Ammon's horn (tissue), 1 donor: ENCODE results near the gene VILL.
"Not testable (repeated sequence)": the region's sequence is repeated elsewhere in the genome, so short reads cannot be mapped to it uniquely, and the experiment has no call there.

Experiments
- DNase-seq: peaks from one replicate; pipeline ENCODE4 v3.0.0-alpha.2; 2016; ENCODE audit warnings: low spot score

Gene VILL

GRCh38 chr3:38017445-38018295 is 27.1 kb downstream of the VILL start:
- DNase-seq: no peak

DNA sequence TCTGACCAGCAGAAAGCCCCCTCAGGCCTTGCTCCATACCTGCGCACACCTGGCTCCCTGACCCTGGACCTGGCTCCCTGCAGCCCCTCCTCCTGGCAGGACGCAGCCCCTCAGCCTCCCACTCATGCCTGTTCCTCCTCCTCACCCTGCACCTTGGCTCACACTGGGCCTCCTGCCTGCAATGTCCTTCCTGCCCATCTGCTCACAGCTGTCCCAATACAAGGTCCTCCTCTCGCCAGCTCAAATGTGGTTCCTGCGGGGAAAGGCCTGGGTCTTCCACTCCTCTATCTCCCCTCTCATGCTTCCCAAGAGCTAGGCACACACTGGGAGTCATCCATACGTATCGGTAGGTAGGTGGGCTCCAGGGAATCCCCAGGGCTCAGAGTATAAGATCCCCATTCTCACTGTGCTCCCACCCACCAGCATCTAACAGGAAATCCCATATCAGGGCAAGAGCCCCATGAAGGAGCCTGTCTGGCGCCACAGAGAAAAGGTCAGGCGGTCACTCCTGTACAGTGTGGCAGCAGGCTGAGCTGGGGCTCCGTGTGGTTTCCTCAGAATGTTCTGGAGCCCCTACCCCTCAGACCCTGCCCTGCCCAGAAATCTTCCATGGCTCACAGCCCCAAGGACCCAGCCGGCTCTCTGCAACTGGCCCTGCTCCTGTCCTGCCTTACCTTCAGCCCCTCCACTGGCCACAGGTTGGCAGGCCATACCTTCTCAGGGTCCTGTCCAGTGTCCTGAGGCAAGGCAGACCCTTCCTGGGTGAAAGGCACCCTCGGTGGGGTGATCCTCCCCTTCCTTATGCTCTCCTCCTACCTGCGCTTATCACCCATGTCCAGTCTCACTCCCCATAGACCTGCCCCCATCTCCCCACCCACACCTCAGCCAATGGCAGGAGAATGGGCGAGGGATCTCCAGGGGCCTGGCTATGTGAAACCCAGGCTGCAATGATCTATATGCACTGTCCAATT is 28.0 kb downstream of the VILL start:
- DNase-seq: no peak

DNA sequence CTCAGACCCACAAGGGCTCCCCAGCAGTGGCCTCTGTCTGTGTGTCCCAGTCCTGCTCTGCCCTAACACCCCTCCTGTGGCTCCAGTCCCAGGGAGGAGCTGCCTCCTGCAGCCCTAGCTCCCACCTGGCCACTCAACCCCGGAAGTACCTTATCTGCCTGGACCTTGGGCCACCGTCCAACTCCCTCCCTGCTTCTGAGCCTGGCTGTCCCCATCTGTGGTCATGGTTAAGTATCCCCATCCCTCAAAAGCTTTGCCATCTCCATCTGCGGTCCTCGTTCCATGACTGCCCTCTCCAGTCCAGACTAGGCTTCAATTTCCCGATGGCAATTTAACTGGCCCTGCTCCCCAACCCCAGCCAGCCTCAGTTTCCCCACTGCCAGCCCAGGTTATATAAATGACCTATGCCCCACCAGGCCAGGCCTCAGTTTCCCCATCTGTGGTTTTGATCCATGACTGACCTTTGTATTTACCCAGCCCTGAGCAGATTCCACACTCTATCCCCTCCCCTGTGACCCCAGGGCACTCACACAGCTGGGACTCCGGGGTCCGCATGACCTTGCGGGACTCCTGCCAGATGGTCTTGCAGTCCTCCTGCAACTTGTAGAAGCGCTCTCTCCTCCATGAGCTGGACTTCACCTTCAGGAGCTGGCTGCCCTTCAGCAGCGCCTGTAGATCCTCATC is 29.2 kb downstream of the VILL start:
- no peak for DNase-seq

DNA sequence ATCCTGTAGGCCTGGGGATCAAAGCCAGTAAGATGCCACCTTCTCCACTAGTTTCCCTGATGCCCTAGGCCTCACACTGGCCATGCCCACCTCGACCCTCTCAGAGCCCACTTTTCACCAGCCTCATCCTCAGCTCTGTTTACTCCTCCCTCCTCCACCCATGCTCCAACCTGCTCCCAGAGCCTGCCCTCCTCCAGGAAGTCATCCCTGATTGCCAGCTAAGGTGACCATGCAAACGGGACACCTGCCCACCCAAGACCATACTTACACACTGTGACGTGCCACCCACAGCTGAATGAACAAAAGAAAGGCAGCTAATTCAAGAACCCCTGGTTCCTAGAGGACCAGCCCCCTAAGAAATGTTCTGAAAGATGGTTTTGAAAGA is 29.7 kb downstream of the VILL start:
- no peak for DNase-seq

GRCh38 chr3:38021196-38021595 is 30.6 kb downstream of the VILL start:
- DNase-seq: no peak

DNA sequence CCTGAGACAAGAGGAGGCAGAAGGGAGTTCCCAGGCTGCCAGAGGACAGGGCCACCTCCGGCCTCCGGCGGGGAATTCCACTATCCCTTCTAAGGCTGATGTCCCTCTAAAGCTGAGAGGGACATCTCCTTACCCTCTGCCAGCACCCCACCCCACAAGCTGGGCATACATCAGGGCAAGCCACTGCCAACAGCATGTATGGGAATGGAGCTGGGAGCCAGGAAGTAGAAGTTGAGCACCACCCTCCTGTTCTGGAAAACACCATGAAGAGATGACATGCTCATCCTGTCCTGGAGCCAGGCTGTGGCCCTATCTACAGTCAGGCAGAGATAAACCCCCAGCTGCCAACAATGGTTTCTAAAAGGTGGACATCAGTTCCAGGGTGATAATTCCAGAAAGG is 31.7 kb downstream of the VILL start:
- DNase-seq: no peak

DNA sequence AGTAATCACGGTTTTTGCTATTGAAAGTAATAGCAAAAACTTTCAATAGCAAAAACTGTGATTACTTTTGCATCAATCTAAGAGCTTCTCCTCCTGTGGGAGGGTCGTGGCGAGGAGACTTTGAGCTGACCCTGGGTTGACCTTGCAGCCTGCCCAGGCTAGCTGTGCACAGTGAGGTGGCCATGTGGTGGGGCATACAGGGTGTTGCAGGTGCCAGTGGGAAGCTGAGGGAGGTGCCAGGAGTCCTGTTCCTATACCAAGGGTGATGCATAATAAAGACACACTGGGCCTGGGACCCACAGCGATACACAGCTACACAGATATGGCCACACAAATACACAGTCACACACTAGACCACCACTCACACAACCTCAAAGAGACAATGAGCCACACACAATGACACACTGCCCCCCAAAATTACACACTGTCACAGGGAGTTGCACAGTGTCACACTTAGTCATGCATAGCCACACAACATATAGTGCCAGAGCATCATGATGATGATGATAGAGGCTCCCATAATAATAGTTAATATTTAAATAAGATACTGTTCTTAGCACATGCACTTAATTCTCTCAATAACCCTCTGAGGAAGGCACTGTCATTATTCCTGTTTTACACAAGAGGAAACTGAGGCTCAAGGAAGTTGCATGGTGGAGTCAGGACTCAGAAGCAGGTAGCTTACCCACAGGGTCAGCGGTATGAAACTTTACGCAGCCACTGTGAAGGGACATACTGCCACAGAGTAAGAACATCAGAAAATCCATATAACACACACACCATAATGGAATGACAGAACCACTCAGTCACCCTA is 32.5 kb downstream of the VILL start:
- no peak for DNase-seq

DNA sequence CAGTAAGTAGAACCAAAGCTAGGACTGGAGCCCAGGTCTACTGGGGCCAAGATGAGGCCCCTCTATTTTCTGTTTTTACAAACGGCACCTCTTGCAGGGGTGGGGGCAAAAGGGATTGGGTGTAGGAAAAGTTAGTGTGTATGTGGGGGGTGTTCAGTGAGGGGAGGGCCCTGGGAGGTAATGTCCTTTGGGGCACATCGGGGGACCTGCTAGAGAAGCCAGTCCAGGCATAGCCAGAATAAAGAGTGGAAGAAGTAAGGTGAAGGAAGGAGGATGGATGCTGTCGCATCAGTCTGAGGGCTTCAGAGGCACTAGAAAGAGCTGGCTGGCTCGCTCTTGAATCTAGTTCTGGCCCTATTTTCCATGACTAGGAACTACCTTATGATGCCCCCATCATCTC is 36.3 kb downstream of the VILL start:
- no peak for DNase-seq

- DNase-seq: no peak
These were observed 37.2 kb downstream of the VILL start for GRCh38 chr3:38027466-38028465.

- no peak for DNase-seq
These were observed 38.2 kb downstream of the VILL start for GRCh38 chr3:38028621-38029361.

DNA sequence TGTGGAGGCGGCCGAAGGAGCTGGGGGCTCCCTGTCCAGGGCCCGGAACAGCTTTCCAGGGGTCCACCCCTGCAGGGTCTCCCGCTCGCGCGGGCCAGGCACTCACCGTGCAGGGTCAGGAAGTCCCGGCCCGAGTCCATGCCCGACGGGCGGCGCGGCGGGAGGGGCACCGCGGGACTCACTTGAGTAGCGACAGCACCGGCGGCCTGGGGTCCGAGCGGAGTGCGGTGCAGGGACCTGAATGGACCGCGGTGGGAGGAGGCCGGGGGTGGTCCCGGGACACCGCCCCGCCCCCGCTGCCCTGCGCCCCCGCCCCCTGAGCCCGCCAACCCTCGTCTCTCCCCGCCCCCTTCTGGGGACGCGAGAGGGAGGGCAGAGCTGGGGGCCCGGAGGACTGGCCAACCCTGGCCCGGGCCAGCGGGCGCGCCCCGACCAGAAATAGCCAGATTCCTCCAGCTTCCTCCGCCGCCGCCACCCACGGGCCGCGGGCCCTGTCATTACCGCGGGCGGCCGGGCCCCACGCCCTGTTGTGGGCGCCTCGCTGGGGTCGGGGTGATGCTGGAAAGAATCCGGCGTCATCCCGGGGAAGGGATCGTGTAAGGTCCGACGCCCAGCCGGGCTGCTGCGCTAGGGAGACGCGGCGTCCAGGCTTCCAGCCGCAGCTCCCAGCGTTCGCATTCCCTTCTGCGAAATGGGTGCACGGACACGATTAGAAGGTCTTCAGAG is 39.0 kb downstream of the VILL start, which contains the start of gene PLCD1:
Gene PLCD1 (minus strand): TSS at position 243 of the 726 bp plus-strand sequence. CDS start 103 bp downstream, at position 140.
- peak; percentile 71 for DNase-seq

GRCh38 chr3:38030126-38031021 is 39.8 kb downstream of the VILL start:
- DNase-seq: no peak

DNA sequence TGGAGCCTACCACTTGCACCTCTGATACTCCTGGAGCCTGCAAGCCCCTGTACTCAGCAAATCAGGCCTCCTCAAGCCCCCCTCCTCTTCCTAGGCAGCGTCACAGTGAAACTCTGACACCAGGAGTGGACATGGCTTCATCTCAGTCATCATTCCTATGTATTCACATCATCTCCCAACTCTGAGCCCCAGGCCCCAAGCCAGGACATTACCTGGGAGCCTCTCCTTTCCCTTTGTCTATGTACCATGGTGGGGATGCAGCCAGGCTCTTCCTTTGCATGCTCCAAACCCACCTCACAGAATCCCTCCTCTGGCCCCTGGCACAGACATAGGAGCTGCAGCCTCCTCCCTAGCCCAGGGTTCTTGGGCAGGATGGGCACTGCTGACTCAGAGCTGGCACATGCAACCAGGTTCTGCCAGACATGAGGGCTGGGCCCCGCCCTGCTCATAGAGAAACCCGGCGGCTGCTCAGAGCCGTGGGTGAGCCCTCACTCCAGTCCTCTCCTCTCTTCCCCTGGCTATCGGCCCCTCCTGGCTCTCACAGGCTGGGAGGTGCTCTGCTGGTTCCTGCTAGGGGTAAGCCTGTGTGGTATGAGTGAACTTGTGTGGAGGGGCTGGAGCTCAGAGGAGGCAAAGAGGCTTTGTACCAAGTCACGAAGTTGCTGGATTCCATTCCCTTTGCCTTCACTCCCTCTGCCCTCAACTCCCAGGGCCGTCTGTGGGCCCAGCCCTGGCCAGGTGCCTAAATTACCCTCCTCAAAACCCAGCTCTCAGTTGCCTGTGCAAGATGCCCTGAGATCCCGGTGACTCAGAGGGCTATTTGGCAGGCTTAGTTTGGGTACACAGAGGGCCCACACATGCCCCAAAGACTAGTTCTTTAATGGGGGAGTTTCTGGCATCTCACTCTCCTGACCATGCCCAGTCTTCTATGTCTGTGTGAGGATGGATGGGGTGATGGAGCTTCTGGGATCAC is 40.7 kb downstream of the VILL start:
- no peak for DNase-seq

DNA sequence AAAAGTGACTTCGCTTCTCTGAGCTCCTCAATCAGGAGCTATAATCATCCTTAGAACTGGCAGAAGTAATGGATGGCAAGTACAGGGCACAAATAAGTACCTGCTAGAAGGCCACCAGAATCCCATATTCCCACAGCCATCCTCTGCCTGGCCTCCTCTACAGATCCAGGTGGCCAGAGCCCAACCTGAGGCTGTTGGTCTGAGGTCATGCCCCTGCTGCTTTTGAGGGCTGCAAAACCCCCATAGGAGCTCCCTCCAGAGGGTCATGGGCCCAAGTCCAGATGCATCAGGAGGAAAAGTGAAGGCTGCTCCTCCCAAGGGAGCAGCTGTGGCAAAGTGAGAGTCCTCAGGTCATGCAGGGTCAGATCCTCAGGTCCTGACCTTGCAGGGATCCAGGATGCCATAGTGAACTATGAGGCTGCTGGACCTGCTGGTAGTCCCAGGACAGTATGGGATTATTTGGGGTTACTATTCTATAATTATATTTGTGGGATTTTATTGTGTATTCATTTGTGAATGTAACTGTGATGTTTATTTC is 41.8 kb downstream of the VILL start:
- no peak for DNase-seq

- DNase-seq: not testable (repeated sequence)
These were observed 43.0 kb downstream of the VILL start for GRCh38 chr3:38033586-38033985.

- DNase-seq: not testable (repeated sequence)
These were observed 43.7 kb downstream of the VILL start for GRCh38 chr3:38034335-38034734.
